Measurements from ENCODE around the gene GPR32.
"Not testable (repeated sequence)": the region's sequence is repeated elsewhere in the genome, so short reads cannot be mapped to it uniquely, and the experiment has no call there.

GPR32 gene

GRCh38 chr19:50780753-50781435, 10.6 kb downstream of the GPR32 start:
- DNase-seq (ENCODE audit: low read depth): no peak

GRCh38 chr19:50783848-50784152, 13.5 kb downstream of the GPR32 start:
- not testable (repeated sequence) for DNase-seq (ENCODE audit: low read depth)

GRCh38 chr19:50784710-50785109, 14.4 kb downstream of the GPR32 start:
- DNase-seq (ENCODE audit: low read depth): no peak

- DNase-seq (ENCODE audit: low read depth): no peak
Observed at GRCh38 chr19:50785329-50785728, 15.1 kb downstream of the GPR32 start.

- no peak for DNase-seq (ENCODE audit: low read depth)
Observed at GRCh38 chr19:50790396-50790795, 20.1 kb downstream of the GPR32 start, which contains the start of gene ACP4. Gene ACP4, plus strand, starts transcription at chr19:50790415. Its CDS starts 0 bp downstream, at chr19:50790415.

- DNase-seq (ENCODE audit: low read depth): no peak
Observed at GRCh38 chr19:50790922-50791467, 20.7 kb downstream of the GPR32 start.

GRCh38 chr19:50791594-50792271, 21.5 kb downstream of the GPR32 start:
- DNase-seq (ENCODE audit: low read depth): no peak

- no peak for DNase-seq (ENCODE audit: low read depth)
Observed at GRCh38 chr19:50792272-50793250, 22.3 kb downstream of the GPR32 start.

GRCh38 chr19:50793558-50794065, 23.3 kb downstream of the GPR32 start:
- DNase-seq (ENCODE audit: low read depth): no peak

- DNase-seq (ENCODE audit: low read depth): no peak
Observed at GRCh38 chr19:50794074-50794875, 24.0 kb downstream of the GPR32 start.

- DNase-seq (ENCODE audit: low read depth): no peak
Observed at GRCh38 chr19:50794876-50795663, 24.8 kb downstream of the GPR32 start.

- DNase-seq (ENCODE audit: low read depth): no peak
Observed at GRCh38 chr19:50795664-50796073, 25.4 kb downstream of the GPR32 start.

GRCh38 chr19:50796128-50796633, 25.9 kb downstream of the GPR32 start:
- no peak for DNase-seq (ENCODE audit: low read depth)

- no peak for DNase-seq (ENCODE audit: low read depth)
Observed at GRCh38 chr19:50796634-50797428, 26.6 kb downstream of the GPR32 start.

- no peak for DNase-seq (ENCODE audit: low read depth)
Observed at GRCh38 chr19:50797429-50797780, 27.1 kb downstream of the GPR32 start.

- DNase-seq (ENCODE audit: low read depth): no peak
Observed at GRCh38 chr19:50797781-50798658, 27.8 kb downstream of the GPR32 start.

- DNase-seq (ENCODE audit: low read depth): no peak
Observed at GRCh38 chr19:50798659-50799546, 28.6 kb downstream of the GPR32 start.

GRCh38 chr19:50799547-50799851, 29.2 kb downstream of the GPR32 start:
- DNase-seq (ENCODE audit: low read depth): no peak
